C4-2B (cell line): ENCODE data around the gene GNAS-AS1.

Source experiments
- ZFX ChIP-seq: fragments of 450-650 bp; IDR thresholded peaks from 2 replicates; pipeline ENCODE4 v1.6.1; 2017
- TF ChIP-seq, protein P1 (sequence below): fragments of 450-650 bp; conservative IDR thresholded peaks from 2 replicates; pipeline ENCODE4 v1.5.1; 2017; ENCODE audit warnings: mild to moderate bottlenecking

DNA sequence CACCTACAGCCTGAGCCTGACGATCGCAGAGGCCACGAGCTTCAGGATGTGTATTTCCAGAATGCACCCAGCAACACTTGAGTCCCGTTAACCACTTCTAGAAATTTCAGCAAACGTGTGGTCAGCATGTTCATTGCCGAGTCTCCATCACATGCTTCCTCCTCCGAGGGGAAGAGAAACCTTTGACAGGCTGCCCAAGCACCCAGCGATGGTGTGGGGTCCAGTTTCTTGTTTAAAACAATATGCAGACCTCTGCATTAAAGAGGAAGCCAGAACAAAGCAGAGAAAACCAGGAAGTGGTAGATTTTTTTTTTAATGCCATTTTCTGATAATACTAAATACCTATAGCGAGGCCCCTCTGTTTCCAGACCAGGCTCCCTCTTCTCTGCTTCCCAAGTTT lies 71.9 kb downstream of the GNAS-AS1 start:
- TF ChIP-seq, protein P1, sequence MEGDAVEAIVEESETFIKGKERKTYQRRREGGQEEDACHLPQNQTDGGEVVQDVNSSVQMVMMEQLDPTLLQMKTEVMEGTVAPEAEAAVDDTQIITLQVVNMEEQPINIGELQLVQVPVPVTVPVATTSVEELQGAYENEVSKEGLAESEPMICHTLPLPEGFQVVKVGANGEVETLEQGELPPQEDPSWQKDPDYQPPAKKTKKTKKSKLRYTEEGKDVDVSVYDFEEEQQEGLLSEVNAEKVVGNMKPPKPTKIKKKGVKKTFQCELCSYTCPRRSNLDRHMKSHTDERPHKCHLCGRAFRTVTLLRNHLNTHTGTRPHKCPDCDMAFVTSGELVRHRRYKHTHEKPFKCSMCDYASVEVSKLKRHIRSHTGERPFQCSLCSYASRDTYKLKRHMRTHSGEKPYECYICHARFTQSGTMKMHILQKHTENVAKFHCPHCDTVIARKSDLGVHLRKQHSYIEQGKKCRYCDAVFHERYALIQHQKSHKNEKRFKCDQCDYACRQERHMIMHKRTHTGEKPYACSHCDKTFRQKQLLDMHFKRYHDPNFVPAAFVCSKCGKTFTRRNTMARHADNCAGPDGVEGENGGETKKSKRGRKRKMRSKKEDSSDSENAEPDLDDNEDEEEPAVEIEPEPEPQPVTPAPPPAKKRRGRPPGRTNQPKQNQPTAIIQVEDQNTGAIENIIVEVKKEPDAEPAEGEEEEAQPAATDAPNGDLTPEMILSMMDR = no peak
- no peak for TF ChIP-seq ZFX
